AG04449 (cell line): Measurements from ENCODE around the gene AKIRIN2.
"Not testable (repeated sequence)": the region's sequence is repeated elsewhere in the genome, so short reads cannot be mapped to it uniquely, and the experiment has no call there.

ENCODE experiments used
- CTCF ChIA-PET: fragments of 350-600 bp; formaldehyde crosslinking; extraction: SDS; loops from one replicate; lab custom pipeline; 2021; ENCODE audit warnings: antibody characterized with exemption; lab: Yijun Ruan, JAX
- POLR2A ChIA-PET: fragments of 400-600, 350-600 bp; formaldehyde crosslinking; extraction: SDS; loops from one replicate; lab custom pipeline; 2020; ENCODE audit warnings: antibody characterized with exemption, inconsistent platforms; lab: Yijun Ruan, JAX
- DNase-seq: peaks from one replicate; pipeline ENCODE4 v3.0.0-alpha.2; 2010; ENCODE audit warnings: low read depth, low spot score
- H3K4me3 ChIP-seq: 2 replicates; pipeline ENCODE4 v1.5.1; 2011; ENCODE audit warnings: low read depth, mild to moderate bottlenecking, control low read depth, low read length
- CTCF ChIP-seq: IDR thresholded peaks from one replicate; pipeline ENCODE4 v1.5.1; 2011; ENCODE audit warnings: mild to moderate bottlenecking, moderate library complexity, low read length, control low read depth, inconsistent platforms; ENCODE audit not compliant: insufficient read depth; ENCODE audit errors: missing control alignments

The AKIRIN2 gene

GRCh38 chr6:87721311-87721710, 19.3 kb upstream of the AKIRIN2 start:
- DNase-seq = no peak
- H3K4me3 ChIP-seq = no peak overlapping the region
- TF ChIP-seq CTCF = no peak
- CTCF ChIA-PET = no interaction called here
- POLR2A ChIA-PET = no interaction called here

- POLR2A ChIA-PET = interaction anchor here (0.8 kb wide), 1 partner anchor 14 kb away, joined by 3 read pairs; no protein-coding TSS in a partner anchor
- DNase-seq = no peak
- CTCF ChIA-PET = no interaction called here
- H3K4me3 ChIP-seq = no peak overlapping the region
- TF ChIP-seq CTCF = no peak
These were observed 16.8 kb upstream of the AKIRIN2 start for GRCh38 chr6:87718662-87719433.

- CTCF ChIA-PET = interaction anchor here (1.2 kb wide), 1 partner anchor 1154 kb away, joined by 3 read pairs; no protein-coding TSS in a partner anchor
- POLR2A ChIA-PET = no interaction called here
- TF ChIP-seq CTCF = no peak
These were observed 15.0 kb upstream of the AKIRIN2 start for GRCh38 chr6:87716928-87717614.

GRCh38 chr6:87714093-87714842, 12.2 kb upstream of the AKIRIN2 start:
- DNase-seq = no peak
- TF ChIP-seq CTCF = no peak
- no peak overlapping the region for H3K4me3 ChIP-seq
- POLR2A ChIA-PET = interaction anchor here (1.0 to 1.4 kb wide), 2 partner anchors 8 to 11 kb away, joined by 3 to 4 read pairs; no protein-coding TSS in a partner anchor
- CTCF ChIA-PET = no interaction called here

More at GRCh38 chr6:87716928-87717614, 15.0 kb upstream of the AKIRIN2 start:
- DNase-seq = no peak
- no peak overlapping the region for H3K4me3 ChIP-seq

- DNase-seq, H3K4me3 ChIP-seq, POLR2A ChIA-PET, CTCF ChIA-PET: not testable (repeated sequence)
These were observed 10.7 kb upstream of the AKIRIN2 start for GRCh38 chr6:87712713-87713112.

DNA sequence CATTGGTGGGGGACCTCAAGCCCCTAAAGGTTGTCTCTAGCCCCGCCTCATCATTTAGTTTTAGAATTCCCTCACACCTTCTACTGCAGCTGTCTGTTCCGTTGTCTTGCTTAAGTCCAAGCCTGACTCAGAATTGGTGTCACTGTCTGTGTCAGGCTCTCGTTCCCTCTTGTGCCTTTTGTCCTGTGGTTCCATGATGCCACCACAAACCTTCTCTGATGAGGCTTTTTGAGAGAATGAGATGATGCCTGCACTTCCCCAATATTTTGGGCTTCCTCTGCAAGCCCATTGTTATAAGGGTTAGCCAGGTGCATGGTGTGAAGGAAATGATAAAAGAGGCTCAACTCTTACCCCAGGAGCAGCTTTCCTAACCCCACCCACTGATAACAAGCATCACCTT, 8.1 kb upstream of the AKIRIN2 start:
- POLR2A ChIA-PET = no interaction called here

GRCh38 chr6:87708581-87709427, 6.8 kb upstream of the AKIRIN2 start:
- H3K4me3 ChIP-seq, CTCF ChIA-PET, DNase-seq: not testable (repeated sequence)
- POLR2A ChIA-PET = interaction anchor here (0.6 kb wide), 1 partner anchor 24 kb away, joined by 3 read pairs; no protein-coding TSS in a partner anchor

More for the DNA sequence above, 8.1 kb upstream of the AKIRIN2 start:
- CTCF ChIA-PET = no interaction called here
- H3K4me3 ChIP-seq = no peak overlapping the region
- DNase-seq = no peak
- no peak for TF ChIP-seq CTCF
